Tibial nerve (tissue), 4 donors: ENCODE results near the gene PPIF. TPM values are rescaled to one million over a fixed set of nuclear protein-coding genes. Genes with fewer than 3 reads are reported as not detected.

ENCODE experiments used
- total RNA-seq, 4 donors: library from RNA; depleted of rRNA; stranded (reverse); fragments of >200 nt; gene quantifications; one replicate each; pipeline ENCODE4 v1.1.0, GENCODE V29; 2016

The PPIF gene
- total RNA-seq, 4 donors from 2014 or later: 16.6 to 36.0 (median 20.6) TPM

Other genes starting within 250 kb of the PPIF start
- 100 to 1,000 TPM; 122 to 165 (median 138) TPM for gene ZCCHC24, start 98.2 kb downstream of the PPIF start, total RNA-seq
- under 1 TPM in 1 of 4 donors, not detected in 3; 0.90 TPM for gene EIF5AL1, start 165.1 kb downstream of the PPIF start, total RNA-seq
- gene SFTPA2, start 212.9 kb downstream of the PPIF start, total RNA-seq: 1 to 10 TPM in 1 of 4 donors, under 1 TPM in 2, not detected in 1; 0.44 to 5.7 (median 0.60) TPM